ENCODE data around the gene MORN1.

MORN1 gene

GRCh38 chr1:2318314-2319278 is 72.8 kb downstream of the MORN1 start:
- Mint-ChIP-seq H3K9me3 (no peaks in the 10 kb centered on the region), H3K27ac (no peak overlapping the region), H3K27me3 (no peaks in the 10 kb centered on the region)

DNA sequence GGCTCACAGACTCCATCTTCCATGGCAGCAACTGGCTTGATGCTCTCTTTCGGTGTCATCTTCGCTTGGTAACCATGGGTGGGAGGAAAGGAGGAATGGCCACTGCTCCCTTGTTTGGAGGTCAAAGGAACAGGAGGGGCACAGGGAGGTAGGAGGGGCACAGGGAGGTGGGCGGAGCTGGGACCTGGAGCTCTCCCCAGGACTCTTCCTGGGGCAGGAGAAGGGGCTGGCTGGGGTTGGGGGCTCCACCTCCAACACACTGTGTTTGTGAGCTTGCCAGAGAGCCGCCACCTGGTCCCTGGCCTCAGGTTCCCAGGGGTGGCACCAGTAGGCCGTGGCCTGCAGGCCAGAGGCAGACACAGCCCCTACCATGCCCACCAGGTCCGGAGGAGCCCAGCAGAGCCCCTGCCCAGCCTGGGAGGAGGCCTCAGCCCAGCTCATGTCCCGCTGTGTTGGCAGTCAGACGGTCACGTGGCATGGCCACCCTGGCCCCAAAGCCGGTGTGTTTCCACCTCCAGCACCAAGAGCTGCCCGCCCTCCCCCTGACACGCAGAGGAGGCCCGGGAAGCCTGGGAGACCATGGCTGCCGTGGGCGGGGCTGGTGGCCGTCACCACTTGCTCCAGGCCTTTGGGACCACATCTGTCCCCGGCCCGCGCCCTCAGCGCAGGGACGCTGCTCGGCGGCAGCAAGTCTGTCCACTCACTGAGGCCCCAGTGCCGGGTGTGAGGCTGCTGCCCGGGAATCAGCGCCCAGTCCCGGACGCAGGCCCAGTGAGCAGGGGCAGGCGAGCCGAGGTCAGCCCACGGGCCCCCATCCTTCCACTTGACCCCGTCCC is 73.9 kb downstream of the MORN1 start:
- Mint-ChIP-seq H3K9me3 (no peaks in the 10 kb centered on the region), H3K4me3 (no peak overlapping the region), H3K36me3 (ENCODE audit: low read depth) (no peaks in the 10 kb centered on the region), H3K27ac (peak overlapping the region; percentile 20), H3K27me3 (no peaks in the 10 kb centered on the region), H3K4me1 (ENCODE audit: low read depth) (peaks cover 13% of the 10 kb centered on the region)
- no peak for DNase-seq

More at GRCh38 chr1:2318314-2319278, 72.8 kb downstream of the MORN1 start:
- Mint-ChIP-seq H3K4me1 (ENCODE audit: low read depth) (peaks cover 10% of the 10 kb centered on the region), H3K4me3 (no peak overlapping the region), H3K36me3 (ENCODE audit: low read depth) (no peaks in the 10 kb centered on the region)
- no peak for DNase-seq

DNA sequence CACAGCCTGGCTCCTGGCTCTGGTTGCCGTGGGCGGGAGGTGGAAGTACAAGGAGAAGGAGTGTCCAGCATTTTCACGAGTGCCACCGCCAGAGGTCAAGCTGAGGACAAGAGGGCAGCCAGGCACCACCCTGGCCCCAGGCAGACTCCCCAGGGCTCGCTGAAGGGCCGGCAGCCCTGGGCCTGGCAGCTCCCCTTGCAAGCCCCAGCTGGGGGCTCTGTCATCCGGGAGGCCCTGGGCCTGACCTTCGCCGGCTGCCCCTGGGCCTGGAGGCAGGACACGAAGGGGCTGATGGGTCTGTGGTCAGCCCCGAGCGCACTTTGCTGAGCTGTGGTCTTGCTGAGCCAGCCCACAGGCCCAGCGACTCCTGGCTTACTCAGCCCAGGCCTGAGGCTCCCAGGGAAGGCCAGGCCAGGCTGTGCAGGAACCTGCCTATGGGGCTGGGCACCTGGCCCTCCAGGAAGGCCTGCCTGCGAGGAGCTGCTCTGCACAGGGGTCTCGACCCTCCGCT is 74.8 kb downstream of the MORN1 start:
- no peaks in the 10 kb centered on the region for H3K27me3 Mint-ChIP-seq
- H3K4me1 Mint-ChIP-seq (ENCODE audit: low read depth) = peaks cover 17% of the 10 kb centered on the region
- H3K27ac Mint-ChIP-seq = peak overlapping the region; percentile 20
- no peak for DNase-seq
- H3K36me3 Mint-ChIP-seq (ENCODE audit: low read depth) = no peaks in the 10 kb centered on the region
- H3K9me3 Mint-ChIP-seq = no peaks in the 10 kb centered on the region
- H3K4me3 Mint-ChIP-seq = no peak overlapping the region

GRCh38 chr1:2315674-2316450 is 75.5 kb downstream of the MORN1 start:
- Mint-ChIP-seq H3K4me1 (ENCODE audit: low read depth) (peaks cover 17% of the 10 kb centered on the region), H3K27me3 (no peaks in the 10 kb centered on the region), H3K9me3 (no peaks in the 10 kb centered on the region), H3K4me3 (peak overlapping the region; percentile 33), H3K36me3 (ENCODE audit: low read depth) (no peaks in the 10 kb centered on the region), H3K27ac (peak overlapping the region; percentile 77)
- peak; percentile 44 for DNase-seq

- peaks cover 4% of the 10 kb centered on the region for H3K36me3 Mint-ChIP-seq (ENCODE audit: low read depth)
- no peaks in the 10 kb centered on the region for H3K9me3 Mint-ChIP-seq
- peak overlapping the region; percentile 77 for H3K27ac Mint-ChIP-seq
- no peaks in the 10 kb centered on the region for H3K27me3 Mint-ChIP-seq
- H3K4me1 Mint-ChIP-seq (ENCODE audit: low read depth) = peaks cover 17% of the 10 kb centered on the region
- H3K4me3 Mint-ChIP-seq = peak overlapping the region; percentile 33
- DNase-seq = peak; percentile 76
Measured at GRCh38 chr1:2314803-2315673, 76.3 kb downstream of the MORN1 start.

DNA sequence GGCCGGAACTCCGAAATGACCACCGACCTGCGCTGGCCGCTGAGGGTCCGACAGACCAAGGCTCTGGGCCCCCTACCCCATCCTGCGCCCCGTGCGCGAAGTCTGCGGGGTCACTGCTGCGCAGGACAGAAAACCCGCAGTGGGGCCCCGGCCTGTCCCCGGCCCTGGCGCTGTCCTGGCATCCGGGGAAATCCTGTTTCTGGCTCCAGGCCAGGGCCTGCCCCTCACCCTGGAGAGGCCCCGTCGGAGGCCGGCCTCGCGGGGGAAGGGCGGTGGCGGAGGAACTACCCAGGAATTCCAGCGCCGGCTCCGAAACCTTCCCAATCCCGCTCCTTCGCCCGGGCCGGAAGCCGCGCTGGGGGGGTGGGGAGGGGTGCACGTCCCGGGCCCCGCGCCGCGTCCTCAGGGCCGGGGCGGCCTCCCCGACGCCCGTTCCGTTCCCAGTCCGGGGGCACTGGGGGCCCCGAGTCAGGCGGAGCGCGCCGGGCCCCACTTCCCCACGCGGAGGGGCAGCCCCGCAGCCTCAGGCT is 77.0 kb downstream of the MORN1 start:
- peaks cover 17% of the 10 kb centered on the region for H3K4me1 Mint-ChIP-seq (ENCODE audit: low read depth)
- peak; percentile 52 for DNase-seq

GRCh38 chr1:2313651-2314261 is 77.6 kb downstream of the MORN1 start:
- Mint-ChIP-seq H3K27ac (peak overlapping the region; percentile 37), H3K27me3 (no peaks in the 10 kb centered on the region), H3K4me1 (ENCODE audit: low read depth) (peaks cover 17% of the 10 kb centered on the region), H3K36me3 (ENCODE audit: low read depth) (peaks cover 13% of the 10 kb centered on the region), H3K9me3 (no peaks in the 10 kb centered on the region), H3K4me3 (no peak overlapping the region)
- DNase-seq = peak; percentile 45

More for the DNA sequence above, 77.0 kb downstream of the MORN1 start:
- Mint-ChIP-seq H3K9me3 (no peaks in the 10 kb centered on the region), H3K36me3 (ENCODE audit: low read depth) (peaks cover 7% of the 10 kb centered on the region), H3K27me3 (no peaks in the 10 kb centered on the region), H3K4me3 (no peak overlapping the region), H3K27ac (no peak overlapping the region)

- peaks cover 14% of the 10 kb centered on the region for H3K4me1 Mint-ChIP-seq (ENCODE audit: low read depth)
- no peak overlapping the region for H3K4me3 Mint-ChIP-seq
- no peak overlapping the region for H3K27ac Mint-ChIP-seq
- DNase-seq = peak; percentile 48
- no peaks in the 10 kb centered on the region for H3K27me3 Mint-ChIP-seq
- H3K36me3 Mint-ChIP-seq (ENCODE audit: low read depth) = peaks cover 23% of the 10 kb centered on the region
- H3K9me3 Mint-ChIP-seq = no peaks in the 10 kb centered on the region
Measured at GRCh38 chr1:2312515-2313301, 78.6 kb downstream of the MORN1 start.

DNA sequence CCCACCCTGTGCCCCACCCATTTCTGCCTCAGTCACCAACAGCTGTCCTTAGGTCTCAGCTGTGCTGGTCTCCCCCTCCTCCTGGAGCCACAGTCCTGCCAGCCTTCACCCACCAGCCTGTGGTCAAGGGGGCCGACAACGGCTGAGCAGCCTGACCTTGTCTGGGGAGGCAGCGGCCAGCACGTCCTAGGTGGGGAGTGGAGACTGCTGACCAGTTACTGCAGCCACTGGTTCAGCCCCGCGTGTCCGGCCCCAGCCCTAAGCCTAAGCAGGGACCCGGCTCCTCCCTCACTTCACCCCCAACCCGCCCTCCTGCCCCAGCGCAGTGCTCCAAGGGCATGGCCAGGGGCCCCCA is 79.2 kb downstream of the MORN1 start:
- no peak overlapping the region for H3K4me3 Mint-ChIP-seq
- peaks cover 14% of the 10 kb centered on the region for H3K4me1 Mint-ChIP-seq (ENCODE audit: low read depth)
- peaks cover 29% of the 10 kb centered on the region for H3K36me3 Mint-ChIP-seq (ENCODE audit: low read depth)
- H3K27me3 Mint-ChIP-seq = no peaks in the 10 kb centered on the region
- H3K27ac Mint-ChIP-seq = no peak overlapping the region
- no peaks in the 10 kb centered on the region for H3K9me3 Mint-ChIP-seq
- DNase-seq = peak; percentile 38

DNA sequence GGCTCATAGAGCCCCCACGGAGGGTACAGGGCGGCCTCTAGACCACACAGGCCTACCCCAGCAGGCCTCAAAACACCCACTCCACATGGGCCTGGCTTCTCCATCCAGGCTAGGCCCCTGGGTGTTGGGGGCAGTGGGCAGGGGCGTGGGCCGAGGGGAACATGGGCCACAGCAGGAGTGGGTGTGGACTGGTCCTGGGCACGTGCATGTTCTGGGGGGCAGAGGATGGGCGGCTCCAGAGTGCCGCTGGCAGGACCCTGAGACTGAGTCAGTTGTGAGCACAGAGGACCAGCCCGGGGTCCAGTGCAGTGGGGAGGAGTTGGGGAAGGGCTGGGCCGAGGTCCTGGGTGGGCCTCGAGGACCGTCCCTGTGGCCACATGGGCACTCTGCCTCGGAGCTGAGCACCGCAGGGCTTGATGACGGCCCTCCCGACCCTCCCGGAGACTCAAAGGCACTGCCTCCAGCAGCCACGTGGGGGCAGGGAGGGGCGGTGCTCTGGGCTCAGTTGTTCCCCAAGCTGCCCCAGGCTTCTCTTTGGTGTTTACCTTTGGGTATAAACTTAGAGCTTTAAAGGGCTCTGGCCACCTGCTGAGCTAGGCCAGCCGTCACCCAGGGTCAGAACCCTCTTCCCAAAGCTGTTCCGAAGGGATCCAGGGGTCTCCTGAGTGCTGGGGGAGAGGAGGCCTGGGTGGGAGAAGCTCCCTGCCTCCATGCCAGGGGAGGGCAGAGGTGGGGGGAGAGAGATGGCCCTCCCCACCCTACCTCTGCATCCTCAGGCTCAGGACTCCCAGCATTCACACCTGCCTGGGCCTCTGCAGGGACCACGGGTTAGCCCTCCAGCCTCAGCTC is 79.9 kb downstream of the MORN1 start:
- DNase-seq = peak; percentile 72
- Mint-ChIP-seq H3K9me3 (no peaks in the 10 kb centered on the region), H3K36me3 (ENCODE audit: low read depth) (peaks cover 34% of the 10 kb centered on the region), H3K27me3 (no peaks in the 10 kb centered on the region), H3K27ac (peak overlapping the region; percentile 59), H3K4me3 (no peak overlapping the region), H3K4me1 (ENCODE audit: low read depth) (peaks cover 14% of the 10 kb centered on the region)

GRCh38 chr1:2310332-2311183 is 80.8 kb downstream of the MORN1 start:
- Mint-ChIP-seq H3K36me3 (ENCODE audit: low read depth) (peaks cover 41% of the 10 kb centered on the region), H3K4me1 (ENCODE audit: low read depth) (peaks cover 12% of the 10 kb centered on the region), H3K4me3 (no peak overlapping the region), H3K27ac (peak overlapping the region; percentile 59), H3K27me3 (no peaks in the 10 kb centered on the region), H3K9me3 (no peaks in the 10 kb centered on the region)
- DNase-seq = no peak

All from activated T-cell treated with anti-CD3 and anti-CD28 coated beads, Interleukin-2, amount 50 U/mL, for 24 hours (primary cell).